Measurements from ENCODE around the gene TLK2. TPM values are rescaled to one million over a fixed set of nuclear protein-coding genes. Genes with fewer than 3 reads are reported as not detected.
"Not testable (repeated sequence)": the region's sequence is repeated elsewhere in the genome, so short reads cannot be mapped to it uniquely, and the experiment has no call there.

Gene TLK2
- total RNA-seq, 2 experiments from 2014 or later: 27.1 to 29.5 TPM

DNA sequence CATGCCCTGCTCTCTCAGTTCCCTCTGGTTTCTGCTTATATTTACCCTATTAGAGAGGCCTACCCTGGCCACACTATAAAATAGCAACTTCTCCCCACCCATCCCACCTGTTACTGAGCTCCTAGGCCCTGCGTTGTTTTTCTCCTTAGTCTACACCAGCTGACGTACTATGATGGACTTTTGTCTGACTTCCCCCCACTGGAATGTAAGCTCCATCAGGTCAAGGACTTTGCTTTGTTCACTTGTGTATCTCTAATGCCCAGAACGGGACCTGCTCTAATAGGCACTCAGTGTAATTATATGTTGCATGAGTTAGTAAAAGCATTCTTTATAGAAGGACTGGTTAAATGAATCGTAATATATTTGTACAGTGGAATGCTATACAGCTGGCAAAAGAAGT is 62.4 kb downstream of the TLK2 start:
- H3K36me3 Mint-ChIP-seq (ENCODE audit: low read depth): peaks cover 34% of the 10 kb centered on the region

GRCh38 chr17:62543278-62543775 is 64.7 kb downstream of the TLK2 start:
- CTCF ChIA-PET; DNase-seq; intact Hi-C loops (cut with micrococcal nuclease); H3K4me3 Mint-ChIP-seq; H3K27me3 Mint-ChIP-seq (ENCODE audit: low read depth); H3K9me3 Mint-ChIP-seq; H3K27ac Mint-ChIP-seq; H3K4me1 Mint-ChIP-seq (ENCODE audit: low read depth): not testable (repeated sequence)
- H3K36me3 Mint-ChIP-seq (ENCODE audit: low read depth): peaks cover 31% of the 10 kb centered on the region

More for the DNA sequence above, 62.4 kb downstream of the TLK2 start:
- CTCF ChIA-PET: interaction anchor here (0.6 to 1.3 kb wide), 2 partner anchors 12 to 150 kb away, joined by 3 to 6 read pairs; no protein-coding TSS in a partner anchor
- DNase-seq; H3K4me3 Mint-ChIP-seq; intact Hi-C loops (cut with micrococcal nuclease); H3K27me3 Mint-ChIP-seq (ENCODE audit: low read depth); H3K9me3 Mint-ChIP-seq; H3K27ac Mint-ChIP-seq; H3K4me1 Mint-ChIP-seq (ENCODE audit: low read depth): not testable (repeated sequence)

DNA sequence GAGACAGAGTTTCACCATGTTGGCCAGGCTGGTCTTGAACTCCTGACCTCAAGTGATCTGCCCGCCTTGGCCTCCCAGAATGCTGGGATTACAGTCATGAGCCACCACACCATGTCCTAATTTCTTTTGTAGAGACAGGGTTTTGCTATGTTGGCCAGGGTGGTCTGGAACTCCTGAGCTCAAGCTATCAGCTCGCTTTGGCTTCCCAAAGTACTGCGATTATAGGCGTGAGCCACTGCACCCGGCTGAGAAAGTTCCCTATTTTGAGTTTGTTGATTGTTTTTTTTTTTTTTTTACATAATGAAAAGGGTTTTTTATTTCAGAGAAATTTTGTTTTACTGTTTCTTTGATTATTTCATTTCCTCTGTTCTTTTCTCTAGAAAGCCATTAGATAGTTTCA is 67.4 kb downstream of the TLK2 start:
- DNase-seq; H3K27ac Mint-ChIP-seq; H3K4me1 Mint-ChIP-seq (ENCODE audit: low read depth); H3K4me3 Mint-ChIP-seq; H3K27me3 Mint-ChIP-seq (ENCODE audit: low read depth); H3K9me3 Mint-ChIP-seq; intact Hi-C loops (cut with micrococcal nuclease): not testable (repeated sequence)
- H3K36me3 Mint-ChIP-seq (ENCODE audit: low read depth): peaks cover 20% of the 10 kb centered on the region
- CTCF ChIA-PET: interaction anchor here (0.6 kb wide), 1 partner anchor 518 kb away, joined by 3 read pairs; no protein-coding TSS in a partner anchor

DNA sequence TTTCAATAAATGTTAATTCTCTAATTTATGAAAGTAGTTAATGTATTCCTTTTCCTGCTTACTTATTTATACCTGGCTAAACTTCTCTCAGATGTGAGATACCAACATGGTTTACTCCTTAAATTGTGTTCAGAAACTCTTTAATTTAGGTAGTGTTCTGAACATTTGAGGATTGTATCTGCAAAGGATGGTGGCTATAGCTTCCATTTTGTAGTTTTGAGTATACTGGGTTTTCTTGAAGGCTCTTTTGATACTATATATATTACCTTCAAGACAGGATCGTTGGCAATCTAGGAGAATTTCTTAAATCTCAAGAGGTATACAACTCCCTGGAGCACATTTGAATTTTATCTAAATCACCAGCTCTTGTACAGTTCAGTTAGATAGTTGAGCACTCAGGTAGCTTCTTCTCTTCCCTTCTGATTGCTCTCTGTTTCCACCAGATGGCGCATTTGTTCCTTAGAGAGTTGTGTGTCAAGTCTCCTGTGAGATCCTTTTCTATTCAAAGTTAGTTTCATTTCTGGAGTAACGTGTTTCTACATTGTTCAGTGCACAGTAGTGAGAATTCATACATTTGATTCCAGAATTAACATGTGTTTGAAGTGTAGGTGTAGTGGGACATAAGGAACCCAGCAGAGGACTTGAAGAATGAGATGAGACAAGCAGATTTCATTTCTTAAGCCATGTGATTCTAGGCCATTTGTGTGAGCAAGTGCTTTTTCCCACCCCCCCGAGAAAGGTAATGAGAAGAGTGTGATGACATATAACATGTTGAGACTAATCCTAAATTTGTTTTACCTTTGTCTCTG is 74.4 kb downstream of the TLK2 start:
- peak; percentile 63 for DNase-seq
- H3K27me3 Mint-ChIP-seq (ENCODE audit: low read depth); H3K4me1 Mint-ChIP-seq (ENCODE audit: low read depth); H3K9me3 Mint-ChIP-seq; H3K36me3 Mint-ChIP-seq (ENCODE audit: low read depth): not testable (repeated sequence)
- intact Hi-C loops (cut with micrococcal nuclease): loop anchor here (1.0 to 10.0 kb wide), 3 partner anchors 119 to 415 kb away; no protein-coding TSS in a partner anchor
- peak overlapping the region; percentile 38 for H3K4me3 Mint-ChIP-seq
- peak overlapping the region; percentile 67 for H3K27ac Mint-ChIP-seq
- CTCF ChIA-PET: interaction anchor here (0.6 to 1.2 kb wide), 8 partner anchors 12 to 170 kb away, joined by 3 to 10 read pairs (median 5); no protein-coding TSS in a partner anchor

DNA sequence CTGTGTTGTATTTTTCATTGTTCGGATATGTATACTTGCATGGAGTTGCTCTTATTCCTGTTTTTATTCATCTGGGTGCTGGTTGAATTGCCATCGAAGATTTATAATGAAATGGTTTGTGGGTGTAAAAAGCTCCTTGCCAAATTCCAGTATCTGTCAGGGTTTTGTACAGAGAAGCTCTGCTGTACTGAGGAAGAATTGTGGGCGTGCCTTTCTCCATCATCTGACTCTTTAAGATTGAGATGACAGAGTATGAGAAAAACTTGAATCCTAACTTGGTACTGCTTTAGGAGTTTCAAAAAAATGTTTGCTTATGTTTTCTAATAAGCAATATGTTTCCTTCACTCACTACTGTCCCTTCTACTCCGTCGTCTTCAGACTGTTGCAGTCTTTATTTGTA is 78.9 kb downstream of the TLK2 start:
- intact Hi-C loops (cut with micrococcal nuclease): loop anchor here (10.0 kb wide), 1 partner anchor 147 kb away; no protein-coding TSS in a partner anchor
- DNase-seq; H3K4me3 Mint-ChIP-seq; H3K27ac Mint-ChIP-seq; H3K4me1 Mint-ChIP-seq (ENCODE audit: low read depth); H3K9me3 Mint-ChIP-seq; H3K27me3 Mint-ChIP-seq (ENCODE audit: low read depth): not testable (repeated sequence)
- H3K36me3 Mint-ChIP-seq (ENCODE audit: low read depth): peaks cover 15% of the 10 kb centered on the region
- CTCF ChIA-PET: interaction anchor here (0.6 kb wide), 1 partner anchor 49 kb away, joined by 4 read pairs; no protein-coding TSS in a partner anchor

DNA sequence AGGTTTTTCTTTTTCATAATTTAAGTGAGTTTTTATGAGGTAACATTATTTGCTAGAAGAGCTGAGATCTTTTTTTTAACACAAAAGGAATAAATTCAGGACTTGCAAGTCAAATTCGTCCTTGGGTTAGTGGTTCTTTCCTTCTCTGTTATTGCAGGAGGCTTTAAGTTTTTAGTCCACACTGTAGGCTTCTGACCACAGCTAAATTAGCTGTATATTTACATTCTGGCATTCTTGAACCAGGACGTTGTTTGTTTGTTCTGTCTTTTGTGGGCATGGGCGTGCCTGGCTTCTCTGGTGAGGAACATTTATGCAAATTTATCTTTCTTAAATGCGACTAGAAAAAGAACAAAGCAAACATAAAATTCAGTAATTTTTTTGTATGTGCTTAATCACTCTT is 80.3 kb downstream of the TLK2 start:
- H3K4me1 Mint-ChIP-seq (ENCODE audit: low read depth); H3K27ac Mint-ChIP-seq; DNase-seq; CTCF ChIA-PET; H3K9me3 Mint-ChIP-seq; H3K27me3 Mint-ChIP-seq (ENCODE audit: low read depth); H3K4me3 Mint-ChIP-seq: not testable (repeated sequence)
- H3K36me3 Mint-ChIP-seq (ENCODE audit: low read depth): peaks cover 21% of the 10 kb centered on the region
- intact Hi-C loops (cut with micrococcal nuclease): loop anchor here (10.0 kb wide), 1 partner anchor 146 kb away; no protein-coding TSS in a partner anchor

DNA sequence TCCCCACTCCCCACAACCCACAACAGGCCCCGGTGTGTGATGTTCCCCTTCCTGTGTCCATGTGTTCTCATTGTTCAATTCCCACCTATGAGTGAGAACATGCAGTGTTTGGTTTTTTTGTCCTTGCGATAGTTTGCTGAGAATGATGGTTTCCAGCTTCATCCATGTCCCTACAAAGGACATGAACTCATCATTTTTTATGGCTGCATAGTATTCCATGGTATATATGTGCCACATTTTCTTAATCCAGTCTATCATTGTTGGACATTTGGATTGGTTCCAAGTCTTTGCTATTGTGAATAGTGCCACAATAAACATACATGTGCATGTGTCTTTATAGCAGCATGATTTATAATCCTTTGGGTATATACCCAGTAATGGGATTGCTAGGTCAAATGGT is 82.3 kb downstream of the TLK2 start:
- intact Hi-C loops (cut with micrococcal nuclease): loop anchor here (10.0 kb wide), 1 partner anchor 136 kb away; the partner anchor contains the start of gene METTL2A
- CTCF ChIA-PET; H3K4me3 Mint-ChIP-seq; DNase-seq; H3K9me3 Mint-ChIP-seq; H3K27ac Mint-ChIP-seq; H3K27me3 Mint-ChIP-seq (ENCODE audit: low read depth): not testable (repeated sequence)
- H3K36me3 Mint-ChIP-seq (ENCODE audit: low read depth): peaks cover 34% of the 10 kb centered on the region
- peaks cover 20% of the 10 kb centered on the region for H3K4me1 Mint-ChIP-seq (ENCODE audit: low read depth)

DNA sequence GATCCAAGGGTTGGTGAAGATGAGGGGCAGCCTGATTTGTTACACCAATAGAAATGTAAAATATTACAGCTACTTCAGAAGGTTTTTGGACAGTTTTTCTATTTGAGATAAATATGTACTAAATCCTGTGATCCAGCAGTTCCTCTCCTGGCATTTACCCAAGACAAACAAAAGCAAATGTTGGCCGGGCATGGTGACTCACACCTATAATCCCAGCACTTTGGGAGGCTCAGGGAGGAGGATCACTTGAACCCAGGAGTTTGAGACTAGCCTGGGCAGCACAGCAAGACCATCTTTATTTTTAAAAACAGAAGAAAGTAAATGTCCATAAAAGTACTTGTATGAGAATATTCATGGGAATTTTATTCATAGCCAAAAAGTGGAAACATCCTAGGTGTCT is 84.0 kb downstream of the TLK2 start:
- intact Hi-C loops (cut with micrococcal nuclease): loop anchor here (10.0 kb wide), 1 partner anchor 138 kb away; the partner anchor contains the start of gene METTL2A
- Mint-ChIP-seq H3K4me3 (no peak overlapping the region), H3K4me1 (ENCODE audit: low read depth) (peaks cover 24% of the 10 kb centered on the region), H3K9me3 (no peaks in the 10 kb centered on the region), H3K27me3 (ENCODE audit: low read depth) (no peaks in the 10 kb centered on the region), H3K27ac (no peak overlapping the region), H3K36me3 (ENCODE audit: low read depth) (peaks cover 40% of the 10 kb centered on the region)
- CTCF ChIA-PET: interaction anchor here (0.6 kb wide), 1 partner anchor 17 kb away, joined by 3 read pairs; no protein-coding TSS in a partner anchor
- no peak for DNase-seq

GRCh38 chr17:62565817-62566216 is 87.2 kb downstream of the TLK2 start:
- DNase-seq: no peak
- intact Hi-C loops (cut with micrococcal nuclease): loop anchor here (2.0 to 10.0 kb wide), 2 partner anchors 87 to 141 kb away; partner anchors contain the start of gene METTL2A
- Mint-ChIP-seq H3K27me3 (ENCODE audit: low read depth) (no peaks in the 10 kb centered on the region), H3K27ac (peak overlapping the region; percentile 54), H3K4me3 (no peak overlapping the region), H3K36me3 (ENCODE audit: low read depth) (peaks cover 43% of the 10 kb centered on the region), H3K9me3 (no peaks in the 10 kb centered on the region), H3K4me1 (ENCODE audit: low read depth) (peaks cover 24% of the 10 kb centered on the region)
- CTCF ChIA-PET: interaction anchor here (0.7 to 1.0 kb wide), 3 partner anchors 13 to 144 kb away, joined by 3 to 10 read pairs (median 3); no protein-coding TSS in a partner anchor

- Mint-ChIP-seq H3K27me3 (ENCODE audit: low read depth) (no peaks in the 10 kb centered on the region), H3K4me3 (no peak overlapping the region), H3K27ac (no peak overlapping the region), H3K9me3 (no peaks in the 10 kb centered on the region), H3K4me1 (ENCODE audit: low read depth) (peaks cover 23% of the 10 kb centered on the region), H3K36me3 (ENCODE audit: low read depth) (peaks cover 39% of the 10 kb centered on the region)
- CTCF ChIA-PET: no interaction called here
- intact Hi-C loops (cut with micrococcal nuclease): loop anchor here (10.0 kb wide), 1 partner anchor 142 kb away; the partner anchor contains the start of gene METTL2A
- no peak for DNase-seq
Measured at GRCh38 chr17:62566996-62567578, 88.5 kb downstream of the TLK2 start.

DNA sequence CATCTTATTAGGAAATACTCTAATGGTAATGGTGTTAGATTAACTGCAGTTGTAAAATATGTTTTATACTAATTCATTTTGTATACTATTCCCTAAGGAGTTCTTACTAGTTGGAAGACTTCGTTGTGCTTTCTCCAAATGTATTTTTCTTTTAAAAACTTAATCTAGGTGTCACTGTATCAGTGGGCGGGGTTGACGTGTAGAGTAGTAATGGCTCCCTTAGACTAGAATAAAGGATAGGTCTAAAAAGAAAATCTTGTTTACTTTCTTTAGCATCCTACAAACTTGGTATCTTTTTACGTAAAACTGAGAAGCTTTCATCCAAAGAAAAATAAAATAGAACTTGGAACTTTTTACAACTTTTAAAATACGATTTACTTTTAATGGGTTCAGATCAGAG is 93.9 kb downstream of the TLK2 start:
- Mint-ChIP-seq H3K4me1 (ENCODE audit: low read depth) (peaks cover 2% of the 10 kb centered on the region), H3K27me3 (ENCODE audit: low read depth) (no peaks in the 10 kb centered on the region), H3K9me3 (no peaks in the 10 kb centered on the region), H3K27ac (no peak overlapping the region), H3K36me3 (ENCODE audit: low read depth) (peaks cover 22% of the 10 kb centered on the region), H3K4me3 (no peak overlapping the region)
- no peak for DNase-seq
- CTCF ChIA-PET: interaction anchor here (0.6 kb wide), 1 partner anchor 486 kb away, joined by 4 read pairs; no protein-coding TSS in a partner anchor
- intact Hi-C loops (cut with micrococcal nuclease): no loop called here

DNA sequence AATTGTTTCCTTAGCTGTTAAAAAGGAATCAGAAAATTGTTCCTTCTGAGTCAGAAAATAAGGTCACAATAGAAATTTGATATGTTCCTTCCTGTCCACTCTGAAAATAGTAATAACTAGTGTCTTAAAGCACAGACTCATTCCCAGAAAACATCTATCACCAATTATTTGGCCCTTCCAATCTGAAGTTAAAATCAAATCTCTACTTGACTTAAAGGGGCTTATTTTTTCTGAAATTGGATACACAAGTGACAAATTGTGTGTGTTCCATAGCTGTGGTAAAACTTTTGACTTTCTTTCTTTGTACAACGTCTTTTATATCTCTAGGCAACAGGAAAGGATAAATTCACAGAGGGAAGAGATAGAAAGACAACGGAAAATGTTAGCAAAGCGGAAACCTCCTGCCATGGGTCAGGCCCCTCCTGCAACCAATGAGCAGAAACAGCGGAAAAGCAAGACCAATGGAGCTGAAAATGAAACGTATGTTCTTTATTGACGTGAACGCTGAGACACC is 94.3 kb downstream of the TLK2 start:
- DNase-seq: no peak
- no peaks in the 10 kb centered on the region for H3K9me3 Mint-ChIP-seq
- H3K27ac Mint-ChIP-seq: no peak overlapping the region
- H3K4me1 Mint-ChIP-seq (ENCODE audit: low read depth): peaks cover 2% of the 10 kb centered on the region
- intact Hi-C loops (cut with micrococcal nuclease): no loop called here
- H3K36me3 Mint-ChIP-seq (ENCODE audit: low read depth): peaks cover 22% of the 10 kb centered on the region
- no peaks in the 10 kb centered on the region for H3K27me3 Mint-ChIP-seq (ENCODE audit: low read depth)
- CTCF ChIA-PET: no interaction called here
- no peak overlapping the region for H3K4me3 Mint-ChIP-seq

All from activated naive CD4-positive, alpha-beta T cell treated with anti-CD3 and anti-CD28 coated beads for 36 hours (primary cell).